Tibial nerve (tissue), 4 donors: Measurements from ENCODE around the gene FBXL19. TPM values are rescaled to one million over a fixed set of nuclear protein-coding genes. Genes with fewer than 3 reads are reported as not detected.

ENCODE experiments used
- DNase-seq, 2 donors: peaks; one replicate each; pipeline ENCODE4 v3.0.0-alpha.2; 2019; ENCODE audit warnings: low spot score in 2 of 2
- H3K27ac ChIP-seq, 4 donors: fragments of 200-600 bp; sonication (generic) in 3 of 4; one replicate each; pipeline ENCODE4 v1.5.1; 2017 to 2019; ENCODE audit warnings: mild to moderate bottlenecking in 1 of 4
- H3K27me3 ChIP-seq, 2 donors: fragments of 200-600 bp; sonication (generic) in 1 of 2; one replicate each; pipeline versions ENCODE4 v1.5.1 to v1.6.0; 2017 to 2019
- H3K36me3 ChIP-seq, 3 donors: fragments of 200-600 bp; sonication (generic); one replicate each; pipeline ENCODE4 v1.5.1; 2018 to 2019
- H3K4me1 ChIP-seq, 4 donors: fragments of 200-600 bp; sonication (generic) in 3 of 4; one replicate each; pipeline ENCODE4 v1.5.1; 2017 to 2019
- H3K4me3 ChIP-seq, 4 donors: fragments of 200-600 bp; sonication (generic) in 3 of 4; one replicate each; pipeline ENCODE4 v1.5.1; 2017 to 2019; ENCODE audit warnings: mild to moderate bottlenecking in 1 of 4, moderate library complexity in 1 of 4
- H3K9me3 ChIP-seq, 4 donors: fragments of 200-600 bp; sonication (generic) in 3 of 4; one replicate each; pipeline ENCODE4 v1.5.1; 2017 to 2019
- EP300 ChIP-seq, 2 donors: sonication (generic); formaldehyde crosslinking; IDR thresholded peaks; one replicate each; pipeline ENCODE4 v1.6.1; 2017; ENCODE audit warnings: antibody characterized with exemption in 2 of 2, mild to moderate bottlenecking in 1 of 2
- POLR2A ChIP-seq, 2 donors: fragments of 450-650 bp; IDR thresholded peaks; one replicate each; pipeline ENCODE4 v1.6.1; 2017; ENCODE audit warnings: antibody characterized with exemption in 2 of 2, mild to moderate bottlenecking in 2 of 2, moderate library complexity in 2 of 2
- WGBS, 2 donors: methylation state at CpG; one replicate each; pipeline ENCODE4 v1.1.5; 2018; 5-methylcytosine and 5-hydroxymethylcytosine counted together
- total RNA-seq, 4 donors: library from RNA; depleted of rRNA; stranded (reverse); fragments of >200 nt; gene quantifications; one replicate each; pipeline ENCODE4 v1.1.0, GENCODE V29; 2016
- TF ChIP-seq, protein P1 (sequence below), 5 experiments: fragments of 200-600 bp in 3 of 5; fragments of 450-650 bp in 2 of 5; sonication (generic) in 3 of 5; IDR thresholded peaks; one replicate each; pipeline ENCODE4 v1.5.1; 2016 to 2019; ENCODE audit warnings: antibody characterized with exemption in 5 of 5, mild to moderate bottlenecking in 3 of 5, moderate library complexity in 2 of 5

Gene FBXL19
- total RNA-seq, 4 donors from 2014 or later: 7.4 to 25.8 (median 16.7) TPM

DNA sequence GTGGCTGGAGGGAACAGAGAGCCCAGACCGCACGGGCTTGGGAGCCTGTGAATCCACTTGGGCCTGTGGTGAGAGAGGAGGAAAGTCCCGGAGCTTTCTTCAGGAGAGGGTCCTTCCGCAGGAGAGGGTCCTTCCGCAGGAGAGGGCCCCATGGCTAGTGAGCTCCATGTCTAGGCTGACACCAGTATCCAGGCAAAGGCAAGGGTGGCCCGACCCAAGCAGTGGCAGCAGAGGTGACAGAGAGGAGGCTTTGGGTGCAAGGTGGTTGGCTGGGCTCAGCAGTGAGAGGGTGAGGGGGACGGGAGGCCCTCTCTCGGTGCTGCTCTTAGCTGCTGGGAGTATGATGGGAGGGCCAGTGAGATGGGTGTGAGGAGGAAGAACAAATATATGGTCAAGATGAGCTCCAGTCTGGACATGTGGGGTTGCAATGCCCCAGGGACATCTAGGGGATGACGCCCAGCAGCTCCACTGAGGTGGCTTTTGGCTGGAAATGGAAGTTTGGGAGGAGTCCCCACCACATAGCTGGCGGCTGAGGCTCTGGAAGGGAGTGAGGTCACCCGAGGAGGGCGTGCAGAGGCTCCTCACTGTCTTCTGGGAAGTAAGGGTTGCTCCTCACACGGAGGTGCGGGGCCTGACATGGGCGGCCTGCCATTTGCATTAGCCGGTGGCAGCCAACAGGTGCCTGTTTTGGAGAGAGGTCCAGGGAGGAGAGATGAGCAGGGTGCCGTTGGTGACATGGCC, 59.3 kb downstream of the FBXL19 start:
- Histone ChIP-seq H3K36me3 (peaks cover 0 to 87% (median 13%) of the 10 kb centered on the region in 3 donors), H3K9me3 (no peaks in the 10 kb centered on the region), H3K27me3 (no peaks in the 10 kb centered on the region), H3K27ac (peak overlapping the region in 1 of 4 donors; percentile 4), H3K4me3 (no peak overlapping the region), H3K4me1 (peaks cover 0 to 29% (median 11%) of the 10 kb centered on the region in 4 donors)
- 55 to 78% methylated on average over 15 to 17 of the region's 17 CpGs for WGBS, 2 donors
- no peak for DNase-seq
- TF ChIP-seq EP300 (IDR thresholded peaks at IDR 0.05) (no peak), POLR2A (IDR thresholded peaks at IDR 0.05) (no peak)
- TF ChIP-seq, protein P1, sequence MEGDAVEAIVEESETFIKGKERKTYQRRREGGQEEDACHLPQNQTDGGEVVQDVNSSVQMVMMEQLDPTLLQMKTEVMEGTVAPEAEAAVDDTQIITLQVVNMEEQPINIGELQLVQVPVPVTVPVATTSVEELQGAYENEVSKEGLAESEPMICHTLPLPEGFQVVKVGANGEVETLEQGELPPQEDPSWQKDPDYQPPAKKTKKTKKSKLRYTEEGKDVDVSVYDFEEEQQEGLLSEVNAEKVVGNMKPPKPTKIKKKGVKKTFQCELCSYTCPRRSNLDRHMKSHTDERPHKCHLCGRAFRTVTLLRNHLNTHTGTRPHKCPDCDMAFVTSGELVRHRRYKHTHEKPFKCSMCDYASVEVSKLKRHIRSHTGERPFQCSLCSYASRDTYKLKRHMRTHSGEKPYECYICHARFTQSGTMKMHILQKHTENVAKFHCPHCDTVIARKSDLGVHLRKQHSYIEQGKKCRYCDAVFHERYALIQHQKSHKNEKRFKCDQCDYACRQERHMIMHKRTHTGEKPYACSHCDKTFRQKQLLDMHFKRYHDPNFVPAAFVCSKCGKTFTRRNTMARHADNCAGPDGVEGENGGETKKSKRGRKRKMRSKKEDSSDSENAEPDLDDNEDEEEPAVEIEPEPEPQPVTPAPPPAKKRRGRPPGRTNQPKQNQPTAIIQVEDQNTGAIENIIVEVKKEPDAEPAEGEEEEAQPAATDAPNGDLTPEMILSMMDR (IDR thresholded peaks at IDR 0.05): no peak

DNA sequence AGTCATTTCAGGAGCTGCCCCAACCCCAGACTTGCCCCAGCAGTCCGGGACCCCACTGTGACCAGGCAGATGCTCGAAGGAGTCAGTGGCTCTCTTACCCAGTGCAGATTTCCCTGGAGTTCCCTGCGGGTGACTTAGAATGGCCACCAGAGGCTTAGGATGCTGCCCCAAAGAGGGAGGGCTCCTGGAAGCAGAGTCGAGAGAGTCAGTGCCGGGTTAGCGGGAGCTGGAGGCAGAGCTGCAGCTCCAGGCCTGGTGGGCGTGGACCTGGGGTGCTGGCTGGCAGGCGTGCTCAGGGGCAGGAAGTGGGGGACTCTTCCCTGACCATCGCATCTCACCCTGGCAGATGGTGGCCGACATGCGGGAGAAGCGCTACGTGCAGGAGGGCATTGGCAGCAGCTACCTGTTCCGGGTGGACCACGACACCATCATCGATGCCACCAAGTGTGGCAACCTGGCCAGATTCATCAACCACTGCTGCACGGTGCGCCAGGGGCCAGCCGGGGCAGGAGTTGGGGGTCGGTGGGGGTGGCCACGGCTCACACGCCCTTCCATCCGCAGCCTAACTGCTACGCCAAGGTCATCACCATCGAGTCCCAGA, 60.0 kb downstream of the FBXL19 start:
- TF ChIP-seq, protein P1 (IDR thresholded peaks at IDR 0.05): no peak
- no peak for TF ChIP-seq EP300 (IDR thresholded peaks at IDR 0.05)
- no peak for TF ChIP-seq POLR2A (IDR thresholded peaks at IDR 0.05)
- no peak for DNase-seq
- H3K4me3 ChIP-seq: no peak overlapping the region
- H3K9me3 ChIP-seq: no peaks in the 10 kb centered on the region
- peaks cover 0 to 87% (median 13%) of the 10 kb centered on the region in 3 donors for H3K36me3 ChIP-seq
- H3K4me1 ChIP-seq: peaks cover 0 to 29% (median 11%) of the 10 kb centered on the region in 4 donors
- H3K27me3 ChIP-seq: no peaks in the 10 kb centered on the region
- WGBS, 2 donors: 81 to 90% methylated on average over 14 to 23 of the region's 25 CpGs
- H3K27ac ChIP-seq: peak overlapping the region in 1 of 4 donors; percentile 4

DNA sequence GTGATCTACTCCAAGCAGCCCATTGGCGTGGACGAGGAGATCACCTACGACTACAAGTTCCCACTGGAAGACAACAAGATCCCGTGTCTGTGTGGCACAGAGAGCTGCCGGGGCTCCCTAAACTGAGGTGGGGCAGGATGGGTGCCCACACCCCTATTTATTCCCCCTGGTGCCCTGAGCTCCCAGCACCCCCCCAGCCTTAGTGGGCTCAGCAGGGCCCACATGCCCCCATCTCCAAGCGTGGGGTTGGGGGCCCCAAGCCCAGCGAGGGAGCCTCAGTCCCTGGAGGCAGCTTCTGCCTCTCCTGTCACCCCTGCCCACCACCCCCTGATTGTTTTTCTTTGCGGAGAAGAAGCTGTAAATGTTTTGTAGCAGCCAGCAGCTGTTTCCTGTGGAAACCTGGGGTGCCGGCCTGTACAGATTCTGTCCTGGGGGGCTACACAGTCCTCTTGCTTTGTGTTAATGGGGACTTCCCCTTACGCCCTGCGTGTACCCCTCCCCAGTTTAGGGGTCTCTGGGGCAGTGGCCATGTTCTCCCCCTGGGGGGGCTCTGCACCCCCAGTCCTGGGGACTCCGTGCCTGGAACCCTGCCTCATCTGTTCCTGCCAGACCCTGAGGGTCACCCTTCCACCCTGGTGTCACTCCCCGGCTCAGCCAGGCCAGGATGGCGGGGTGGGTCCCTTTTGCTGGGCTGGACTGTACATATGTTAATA, 60.7 kb downstream of the FBXL19 start:
- Histone ChIP-seq H3K4me1 (peaks cover 0 to 29% (median 11%) of the 10 kb centered on the region in 4 donors), H3K27me3 (no peaks in the 10 kb centered on the region), H3K9me3 (no peaks in the 10 kb centered on the region), H3K27ac (peak overlapping the region in 2 of 4 donors; percentile 26 to 84), H3K36me3 (peaks cover 0 to 87% (median 13%) of the 10 kb centered on the region in 3 donors), H3K4me3 (no peak overlapping the region)
- 73 to 78% methylated on average over 14 of the region's 14 CpGs for WGBS, 2 donors
- no peak for DNase-seq
- TF ChIP-seq POLR2A (IDR thresholded peaks at IDR 0.05): no peak

DNA sequence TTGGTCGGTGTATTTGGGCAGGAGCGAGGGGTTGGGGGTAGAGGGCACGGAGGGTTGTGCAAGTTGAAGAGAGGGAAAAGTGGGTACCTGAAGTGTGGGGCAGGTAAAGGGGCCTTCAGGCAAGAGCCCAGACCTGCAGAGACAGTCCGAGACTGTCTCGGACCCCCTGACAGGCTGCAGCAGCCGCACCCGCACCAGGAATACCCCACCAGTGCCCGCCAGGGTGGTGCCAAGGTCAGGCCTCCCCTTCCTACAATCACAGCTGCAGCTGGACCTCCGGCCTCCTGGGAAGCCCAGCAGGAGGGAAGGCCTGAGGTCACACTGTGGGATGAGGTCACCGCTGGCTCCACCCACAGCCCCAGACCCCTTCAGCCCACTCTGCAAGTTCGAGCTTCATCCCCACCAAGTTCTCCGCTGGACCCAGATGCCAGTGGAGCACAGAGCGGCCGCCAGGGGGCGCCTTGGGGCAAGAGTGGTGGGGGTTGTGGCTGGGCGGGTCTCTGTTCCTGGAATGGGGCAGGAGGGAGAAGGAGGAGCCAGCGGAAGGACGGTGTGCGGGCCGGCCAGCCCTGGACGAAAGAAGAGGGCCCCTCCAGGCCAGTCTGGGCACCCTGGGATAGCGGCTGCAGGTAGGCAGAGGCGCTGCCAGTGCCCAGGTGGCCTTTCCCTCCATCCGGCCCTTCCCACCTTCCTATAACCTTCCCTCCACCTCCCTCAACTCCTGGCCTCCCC, 61.5 kb downstream of the FBXL19 start, which contains the start of gene HSD3B7:
TSS of gene HSD3B7 (plus strand) at position 539 of the 732 bp plus-strand sequence. CDS start 452 bp downstream, outside the sequence.
- peak within 1 kb of the TSS in 3 of 4 donors; percentile 26 to 84 (median 64) for H3K27ac ChIP-seq
- peaks cover 0 to 80% (median 13%) of the 10 kb centered on the region in 3 donors for H3K36me3 ChIP-seq
- H3K9me3 ChIP-seq: no peaks in the 10 kb centered on the region
- H3K27me3 ChIP-seq: no peaks in the 10 kb centered on the region
- DNase-seq: peak; percentile 91 to 95
- peaks cover 0 to 29% (median 11%) of the 10 kb centered on the region in 4 donors for H3K4me1 ChIP-seq
- TF ChIP-seq EP300 (IDR thresholded peaks at IDR 0.05) (peak; percentile 47 to 68), POLR2A (IDR thresholded peaks at IDR 0.05) (no peak)
- TF ChIP-seq, protein P1 (IDR thresholded peaks at IDR 0.05): peak; percentile 88 to 98 (median 97)
- peak within 1 kb of the TSS; percentile 21 to 59 (median 42) for H3K4me3 ChIP-seq
- WGBS, 2 donors: 24 to 31% methylated on average over 23 to 24 of the region's 24 CpGs
